WERI-Rb-1 (cell line): ENCODE data around the gene GPER1.

Experiments
- DNase-seq: peaks from one replicate; pipeline ENCODE4 v3.0.0-alpha.2; 2020
- H3K27ac ChIP-seq: fragments of 250-450 bp; sonication (Bioruptor Pico); 2 replicates; pipeline ENCODE4 v1.5.1; 2020; ENCODE audit warnings: mild to moderate bottlenecking, moderate library complexity
- H3K27me3 ChIP-seq: fragments of 250-450 bp; sonication (Bioruptor Pico); 2 replicates; pipeline ENCODE4 v1.5.1; 2021; ENCODE audit warnings: mild to moderate bottlenecking, low read depth, moderate library complexity; ENCODE audit not compliant: insufficient read depth, severe bottlenecking
- H3K36me3 ChIP-seq: fragments of 250-450 bp; sonication (Bioruptor Pico); 2 replicates; pipeline ENCODE4 v1.5.1; 2020; ENCODE audit warnings: mild to moderate bottlenecking, moderate library complexity
- H3K4me3 ChIP-seq: 2 replicates; pipeline ENCODE4 v1.5.1; 2011; ENCODE audit warnings: low read depth, mild to moderate bottlenecking, control low read depth, low read length
- H3K9me3 ChIP-seq: fragments of 250-450 bp; sonication (Bioruptor Pico); 2 replicates; pipeline ENCODE4 v1.5.1; 2021; ENCODE audit warnings: mild to moderate bottlenecking, moderate library complexity; ENCODE audit not compliant: severe bottlenecking
- TF ChIP-seq, protein P1 (sequence below): IDR thresholded peaks from 2 replicates; pipeline ENCODE4 v1.5.1; 2011; ENCODE audit warnings: low read depth, mild to moderate bottlenecking, control low read depth, inconsistent platforms, low read length

GPER1 gene

DNA sequence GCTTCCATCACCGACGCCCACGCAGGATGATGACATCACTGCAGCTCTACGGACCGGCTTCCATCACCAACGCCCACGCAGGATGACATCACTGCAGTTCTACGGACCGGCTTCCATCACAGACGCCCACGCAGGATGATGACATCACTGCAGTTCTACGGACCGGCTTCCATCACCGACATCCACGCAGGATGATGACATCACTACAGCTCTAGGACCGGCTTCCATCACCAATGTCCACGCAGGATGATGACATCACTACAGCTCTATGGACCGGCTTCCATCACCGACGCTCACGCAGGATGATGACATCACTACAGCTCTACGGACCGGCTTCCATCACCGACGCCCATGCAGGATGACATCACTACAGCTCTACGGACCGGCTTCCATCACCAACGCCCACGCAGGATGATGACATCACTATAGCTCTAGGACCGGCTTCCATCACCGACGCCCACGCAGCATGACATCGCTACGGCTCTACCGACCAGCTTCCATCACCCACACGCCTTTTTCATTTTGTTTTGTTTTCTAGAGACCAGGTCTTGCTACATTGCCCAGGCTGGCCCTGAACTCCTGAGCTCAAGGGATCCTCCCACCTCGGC, 29.5 kb downstream of the GPER1 start:
- H3K27ac ChIP-seq = no peak overlapping the region
- TF ChIP-seq, protein P1, sequence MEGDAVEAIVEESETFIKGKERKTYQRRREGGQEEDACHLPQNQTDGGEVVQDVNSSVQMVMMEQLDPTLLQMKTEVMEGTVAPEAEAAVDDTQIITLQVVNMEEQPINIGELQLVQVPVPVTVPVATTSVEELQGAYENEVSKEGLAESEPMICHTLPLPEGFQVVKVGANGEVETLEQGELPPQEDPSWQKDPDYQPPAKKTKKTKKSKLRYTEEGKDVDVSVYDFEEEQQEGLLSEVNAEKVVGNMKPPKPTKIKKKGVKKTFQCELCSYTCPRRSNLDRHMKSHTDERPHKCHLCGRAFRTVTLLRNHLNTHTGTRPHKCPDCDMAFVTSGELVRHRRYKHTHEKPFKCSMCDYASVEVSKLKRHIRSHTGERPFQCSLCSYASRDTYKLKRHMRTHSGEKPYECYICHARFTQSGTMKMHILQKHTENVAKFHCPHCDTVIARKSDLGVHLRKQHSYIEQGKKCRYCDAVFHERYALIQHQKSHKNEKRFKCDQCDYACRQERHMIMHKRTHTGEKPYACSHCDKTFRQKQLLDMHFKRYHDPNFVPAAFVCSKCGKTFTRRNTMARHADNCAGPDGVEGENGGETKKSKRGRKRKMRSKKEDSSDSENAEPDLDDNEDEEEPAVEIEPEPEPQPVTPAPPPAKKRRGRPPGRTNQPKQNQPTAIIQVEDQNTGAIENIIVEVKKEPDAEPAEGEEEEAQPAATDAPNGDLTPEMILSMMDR = no peak
- no peaks in the 10 kb centered on the region; the same call in none of the 2 replicates for H3K36me3 ChIP-seq
- DNase-seq = no peak
- no peak overlapping the region for H3K4me3 ChIP-seq
- H3K27me3 ChIP-seq = no peaks in the 10 kb centered on the region
- H3K9me3 ChIP-seq = no peaks in the 10 kb centered on the region

- no peak overlapping the region for H3K4me3 ChIP-seq
- TF ChIP-seq, protein P1 = no peak
- peaks cover 4% of the 10 kb centered on the region for H3K36me3 ChIP-seq
- no peaks in the 10 kb centered on the region for H3K9me3 ChIP-seq
- no peaks in the 10 kb centered on the region for H3K27me3 ChIP-seq
- no peak overlapping the region for H3K27ac ChIP-seq
- DNase-seq = no peak
These were observed 31.3 kb downstream of the GPER1 start for GRCh38 chr7:1119201-1119600.

DNA sequence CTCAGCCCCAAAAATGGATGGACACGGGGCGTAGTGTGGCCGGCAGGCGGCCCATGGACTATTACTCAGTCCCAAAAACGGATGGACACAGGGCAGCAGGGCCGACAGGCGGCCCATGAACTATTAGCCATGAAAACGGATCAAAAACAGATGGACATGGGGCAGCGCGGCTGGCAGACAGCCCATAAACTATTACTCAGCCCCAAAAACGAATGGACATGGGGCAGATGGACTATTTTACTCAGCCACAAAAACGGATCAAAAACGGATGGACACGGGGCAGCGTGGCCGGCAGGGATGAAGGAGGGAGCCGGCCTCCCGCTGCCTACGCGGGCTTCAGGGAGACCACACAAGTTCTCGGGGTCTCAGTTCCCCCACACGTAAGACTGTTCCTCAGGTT, 32.9 kb downstream of the GPER1 start:
- no peak for DNase-seq
- H3K27ac ChIP-seq = no peak overlapping the region
- peaks cover 9% of the 10 kb centered on the region for H3K36me3 ChIP-seq
- TF ChIP-seq, protein P1 = no peak
- no peak overlapping the region for H3K4me3 ChIP-seq
- no peaks in the 10 kb centered on the region for H3K27me3 ChIP-seq
- H3K9me3 ChIP-seq = no peaks in the 10 kb centered on the region

- Histone ChIP-seq H3K4me3 (no peak overlapping the region), H3K36me3 (peaks cover 11% of the 10 kb centered on the region), H3K27ac (no peak overlapping the region), H3K9me3 (no peaks in the 10 kb centered on the region), H3K27me3 (no peaks in the 10 kb centered on the region)
- no peak for DNase-seq
- TF ChIP-seq, protein P1 = no peak
These were observed 33.6 kb downstream of the GPER1 start for GRCh38 chr7:1121476-1121875.

- TF ChIP-seq, protein P1 = no peak
- Histone ChIP-seq H3K27me3 (no peaks in the 10 kb centered on the region), H3K36me3 (peaks cover 18% of the 10 kb centered on the region), H3K27ac (no peak overlapping the region), H3K9me3 (no peaks in the 10 kb centered on the region), H3K4me3 (no peak overlapping the region)
- DNase-seq = no peak
These were observed 34.2 kb downstream of the GPER1 start for GRCh38 chr7:1121886-1122831.
